IMR-90 (cell line): ENCODE results near the gene METTL25. TPM values are rescaled to one million over a fixed set of nuclear protein-coding genes. Genes with fewer than 3 reads are reported as not detected.

Experiments used
- ATAC-seq: fragments of 200-7000 bp; cut with Tn5 transposase; 2 replicates; pipeline ENCODE4 v1.9.1; 2020; ENCODE audit warnings: low read depth, mild to moderate bottlenecking, moderate library complexity
- BruUV-seq: library from RNA; stranded (reverse); fragments of 400-500 nt; replicated peaks from 2 replicates; lab custom pipeline; 2021; lab: Mats Ljungman, UMichigan
- CTCF ChIA-PET: fragments of 300-600 bp; formaldehyde crosslinking; extraction: SDS; loops from one replicate; lab custom pipeline; 2021; ENCODE audit warnings: antibody characterized with exemption; lab: Yijun Ruan, JAX
- POLR2A ChIA-PET: fragments of 300-600 bp; sonication (Branson Sonifier 250); formaldehyde crosslinking; loops from one replicate; lab custom pipeline; 2022; ENCODE audit warnings: antibody characterized with exemption; ENCODE audit not compliant: unreplicated experiment; lab: Charles Lee
- DNase-seq: peaks from one replicate; pipeline ENCODE4 v3.0.0; 2013
- H2AFZ ChIP-seq: replicated peaks from 2 replicates; pipeline ENCODE3; 2013; ENCODE audit warnings: low read length, mild to moderate bottlenecking; ENCODE audit not compliant: poor library complexity
- H2AK5ac ChIP-seq: 2 replicates; pipeline ENCODE4 v1.6.1; 2013; ENCODE audit warnings: low read depth, low read length, inconsistent platforms
- H2AK9ac ChIP-seq: replicated peaks from 2 replicates; pipeline ENCODE3; 2013; ENCODE audit warnings: mild to moderate bottlenecking, low read depth, low read length, moderate library complexity; ENCODE audit not compliant: poor library complexity
- H2BK120ac ChIP-seq: 2 replicates; pipeline ENCODE4 v1.6.1; 2013; ENCODE audit warnings: low read depth, low read length, inconsistent platforms
- H2BK15ac ChIP-seq: 3 replicates; pipeline ENCODE4 v1.6.1; 2013; ENCODE audit warnings: low read depth, low read length, inconsistent platforms
- H2BK20ac ChIP-seq: 2 replicates; pipeline ENCODE4 v1.6.1; 2013; ENCODE audit warnings: low read depth, mild to moderate bottlenecking, inconsistent platforms, low read length, moderate library complexity
- H2BK5ac ChIP-seq: 2 replicates; pipeline ENCODE4 v1.6.1; 2013; ENCODE audit warnings: mild to moderate bottlenecking, low read depth, low read length, inconsistent platforms; ENCODE audit not compliant: poor library complexity, severe bottlenecking
- H3K14ac ChIP-seq: replicated peaks from 2 replicates; pipeline ENCODE4 v1.6.1; 2013; ENCODE audit warnings: low read depth, low read length, inconsistent platforms
- H3K18ac ChIP-seq: 2 replicates; pipeline ENCODE4 v1.6.1; 2013; ENCODE audit warnings: low read depth, low read length, control low read depth
- H3K23ac ChIP-seq: 2 replicates; pipeline ENCODE4 v1.6.1; 2013; ENCODE audit warnings: low read depth, low read length, inconsistent platforms
- H3K27ac ChIP-seq: 2 replicates; pipeline ENCODE4 v1.5.1; 2013; ENCODE audit warnings: mild to moderate bottlenecking, control low read depth, low read length; ENCODE audit not compliant: insufficient read depth
- H3K27me3 ChIP-seq: 2 replicates; pipeline ENCODE4 v1.6.1; 2013; ENCODE audit warnings: low read length; ENCODE audit not compliant: control insufficient read depth, insufficient read depth
- H3K36me3 ChIP-seq: 2 replicates; pipeline ENCODE4 v1.6.1; 2013; ENCODE audit warnings: low read length, mixed read lengths; ENCODE audit not compliant: control insufficient read depth, insufficient read depth
- H3K4ac ChIP-seq: 2 replicates; pipeline ENCODE4 v1.6.1; 2013; ENCODE audit warnings: low read depth, low read length, inconsistent platforms
- H3K4me1 ChIP-seq: 2 replicates; pipeline ENCODE4 v1.6.1; 2013; ENCODE audit warnings: low read length, mixed read lengths; ENCODE audit not compliant: control insufficient read depth, insufficient read depth
- H3K4me2 ChIP-seq: 2 replicates; pipeline ENCODE4 v1.6.1; 2013; ENCODE audit warnings: low read depth, mild to moderate bottlenecking, control low read depth, low read length, moderate library complexity
- H3K4me3 ChIP-seq: 2 replicates; pipeline ENCODE4 v1.5.1; 2013; ENCODE audit warnings: low read depth, mild to moderate bottlenecking, control low read depth, low read length, moderate library complexity; ENCODE audit not compliant: insufficient read depth
- H3K56ac ChIP-seq: 2 replicates; pipeline ENCODE4 v1.6.1; 2013; ENCODE audit warnings: low read length, inconsistent platforms; ENCODE audit not compliant: insufficient read depth; ENCODE audit errors: extremely low read depth
- H3K79me1 ChIP-seq, 2 experiments: 2 replicates each; pipeline ENCODE4 v1.6.1; 2013; ENCODE audit warnings: low read length in 2 of 2, inconsistent platforms in 1 of 2, low read depth in 1 of 2
- H3K9ac ChIP-seq: 2 replicates; pipeline ENCODE4 v1.6.1; 2013; ENCODE audit warnings: low read depth, low read length, control low read depth
- H3K9me1 ChIP-seq: 2 replicates; pipeline ENCODE4 v1.6.1; 2013; ENCODE audit warnings: low read length, inconsistent platforms; ENCODE audit not compliant: insufficient read depth
- H3K9me3 ChIP-seq: 2 replicates; pipeline ENCODE4 v1.6.1; 2013; ENCODE audit warnings: low read length; ENCODE audit not compliant: control insufficient read depth, insufficient read depth
- H4K20me1 ChIP-seq: 2 replicates; pipeline ENCODE4 v1.6.1; 2013; ENCODE audit warnings: low read length, inconsistent platforms; ENCODE audit not compliant: insufficient read depth
- H4K5ac ChIP-seq: 2 replicates; pipeline ENCODE4 v1.6.1; 2013; ENCODE audit warnings: mild to moderate bottlenecking, low read depth, low read length, control low read depth
- H4K8ac ChIP-seq, 2 experiments: 2 replicates each; pipeline ENCODE4 v1.6.1; 2013; ENCODE audit warnings: low read depth in 2 of 2, low read length in 2 of 2, control low read depth in 1 of 2, inconsistent platforms in 1 of 2
- H4K91ac ChIP-seq: 2 replicates; pipeline ENCODE4 v1.6.1; 2013; ENCODE audit warnings: low read depth, low read length, inconsistent platforms; ENCODE audit not compliant: insufficient read depth
- BHLHE40 ChIP-seq: fragments of 150-350 bp; IDR thresholded peaks from 2 replicates; pipeline ENCODE4 v1.6.1; 2016; ENCODE audit warnings: mild to moderate bottlenecking, low read depth, low read length
- CHD1 ChIP-seq: IDR thresholded peaks from 2 replicates; pipeline ENCODE4 v1.6.1; 2012; ENCODE audit warnings: low read depth, low read length, improper control_type of control experiment
- CTCF ChIP-seq: conservative IDR thresholded peaks from 2 replicates; pipeline ENCODE4 v1.5.1; 2012; ENCODE audit warnings: mild to moderate bottlenecking, low read depth, low read length, improper control_type of control experiment
- ELK1 ChIP-seq: fragments of 150-350 bp; IDR thresholded peaks from 2 replicates; pipeline ENCODE4 v1.6.1; 2016; ENCODE audit warnings: low read depth, mild to moderate bottlenecking, low read length, moderate library complexity, borderline replicate concordance
- FOS ChIP-seq: fragments of 150-350 bp; IDR thresholded peaks from 2 replicates; pipeline ENCODE4 v1.6.1; 2016; ENCODE audit warnings: low read depth, low read length
- MAFK ChIP-seq: IDR thresholded peaks from 2 replicates; pipeline ENCODE4 v1.6.1; 2012; ENCODE audit warnings: low read depth, low read length, improper control_type of control experiment
- MAZ ChIP-seq: IDR thresholded peaks from 2 replicates; pipeline ENCODE4 v1.6.1; 2012; ENCODE audit warnings: low read depth, mild to moderate bottlenecking, low read length, improper control_type of control experiment, moderate library complexity, borderline replicate concordance
- MXI1 ChIP-seq: IDR thresholded peaks from 2 replicates; pipeline ENCODE4 v1.6.1; 2012; ENCODE audit warnings: low read depth, mild to moderate bottlenecking, low read length, moderate library complexity, borderline replicate concordance
- NFE2L2 ChIP-seq: fragments of 150-350 bp; IDR thresholded peaks from 2 replicates; pipeline ENCODE4 v1.6.1; 2016; ENCODE audit warnings: low read depth, mild to moderate bottlenecking, low read length
- POLR2A ChIP-seq: IDR thresholded peaks from 2 replicates; pipeline ENCODE4 v1.6.1; 2012; ENCODE audit warnings: mild to moderate bottlenecking, low read depth, low read length
- RAD21 ChIP-seq: IDR thresholded peaks from 2 replicates; pipeline ENCODE4 v1.6.1; 2012; ENCODE audit warnings: low read length, improper control_type of control experiment
- RCOR1 ChIP-seq: IDR thresholded peaks from 2 replicates; pipeline ENCODE4 v1.6.1; 2012; ENCODE audit warnings: mild to moderate bottlenecking, low read length, improper control_type of control experiment; ENCODE audit not compliant: insufficient replicate concordance
- RFX5 ChIP-seq: IDR thresholded peaks from 2 replicates; pipeline ENCODE4 v1.8.0; 2012; ENCODE audit warnings: low read depth, mild to moderate bottlenecking, low read length, moderate library complexity
- SMC3 ChIP-seq: fragments of 150-350 bp; IDR thresholded peaks from 2 replicates; pipeline ENCODE4 v1.6.1; 2016; ENCODE audit warnings: low read depth, mild to moderate bottlenecking, antibody characterized with exemption, low read length, moderate library complexity
- WGBS, 2 experiments: methylation state at CpG; one replicate each; pipeline versions ENCODE4 v1.1.5 to v1.1.7; 2013; ENCODE audit warnings: missing lambda C conversion rate in 2 of 2; ENCODE audit not compliant: insufficient read length in 1 of 2; ENCODE audit errors: extremely low coverage in 2 of 2; 5-methylcytosine and 5-hydroxymethylcytosine counted together
- dilution Hi-C: fragments of 300-500 bp; cut with HindIII; formaldehyde crosslinking; loops from one replicate; pipeline ENCODE4 v1.14.3; 2018; ENCODE audit warnings: low sequenced_read_pairs; ENCODE audit not compliant: unreplicated experiment
- in situ Hi-C: fragments of 300-500 bp; cut with MboI; formaldehyde crosslinking; loops from 3 replicates; pipeline ENCODE4 v1.14.3; 2019; ENCODE audit warnings: low sequenced_read_pairs, inconsistent platforms, mixed read lengths
- intact Hi-C: fragments of 100-400 bp; cut with micrococcal nuclease; formaldehyde crosslinking; loops from 2 replicates; pipeline ENCODE4 v1.10.0; 2022
- polyA plus RNA-seq, 3 experiments: library from polyadenylated mRNA; depleted of rRNA; stranded (reverse); fragments of >200 nt; gene quantifications; 2 replicates each; pipeline ENCODE4 v1.2.3, GENCODE V29; 2012; ENCODE audit warnings: low replicate concordance in 1 of 3
- total RNA-seq: library from RNA; depleted of rRNA; stranded (reverse); fragments of >200 nt; gene quantifications from 2 replicates; pipeline ENCODE4 v1.2.3, GENCODE V29; 2012

Gene METTL25
- total and polyA plus RNA-seq, 2 of the 4 experiments (the other 2 are of a cell fraction), result 2.6 to 3.0 TPM

DNA sequence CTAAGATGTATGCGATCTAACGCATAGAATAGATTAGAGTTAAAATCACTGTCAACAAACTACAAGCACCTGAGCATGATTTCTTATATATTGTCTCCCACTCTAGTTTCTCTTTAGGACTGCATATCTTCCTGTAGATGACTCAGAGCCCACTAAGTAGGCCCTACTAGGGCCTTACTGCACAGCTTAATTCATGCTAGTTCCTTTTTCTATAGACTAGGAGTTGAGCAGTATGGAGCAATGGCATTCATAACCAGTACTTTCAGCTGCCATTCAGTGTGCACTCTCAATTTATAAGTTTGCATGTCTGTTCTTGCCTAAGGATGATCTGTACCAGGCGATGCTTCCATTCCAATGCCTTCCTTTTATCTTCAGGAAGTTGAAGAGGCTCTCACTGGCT is 103.5 kb downstream of the METTL25 start:
- no peak overlapping the region for H3K4ac ChIP-seq
- H2AFZ ChIP-seq, result no peak overlapping the region
- DNase-seq (peak; percentile 12), ATAC-seq (peak; percentile 29; the same call in 1 of the 2 replicates)
- H2BK5ac ChIP-seq, result no peak overlapping the region
- no peak overlapping the region for H3K23ac ChIP-seq
- H3K4me1 ChIP-seq, result no peaks in the 10 kb centered on the region
- no peak overlapping the region for H3K4me2 ChIP-seq
- no peak overlapping the region for H2AK5ac ChIP-seq
- H4K91ac ChIP-seq, result no peak overlapping the region
- no peaks in the 10 kb centered on the region for H3K79me1 ChIP-seq
- no CpG with 5 or more reads among the region's 3 CpGs for WGBS, 2 experiments
- no peaks in the 10 kb centered on the region for H3K9me1 ChIP-seq
- dilution Hi-C loops, result no loop called here
- no peak overlapping the region for H2BK15ac ChIP-seq
- in situ Hi-C loops, result no loop called here
- H3K56ac ChIP-seq, result no peak overlapping the region
- intact Hi-C loops, result no loop called here
- H3K27me3 ChIP-seq, result no peaks in the 10 kb centered on the region
- H2AK9ac ChIP-seq, result no peak overlapping the region
- no peak overlapping the region for H3K9ac ChIP-seq
- BruUV-seq, result no TSS peak
- POLR2A ChIA-PET, result no interaction called here
- no peak overlapping the region for H4K5ac ChIP-seq
- no peaks in the 10 kb centered on the region for H3K9me3 ChIP-seq
- H4K20me1 ChIP-seq, result no peaks in the 10 kb centered on the region
- no peak for TF ChIP-seq CTCF
- TF ChIP-seq RAD21, result no peak
- TF ChIP-seq BHLHE40, result no peak
- no peak for TF ChIP-seq RCOR1
- TF ChIP-seq MAZ, result no peak
- no peak for TF ChIP-seq NFE2L2
- TF ChIP-seq SMC3, result no peak
- TF ChIP-seq MAFK, result no peak
- no peak for TF ChIP-seq MXI1
- no peak for TF ChIP-seq POLR2A
- no peak for TF ChIP-seq ELK1
- TF ChIP-seq FOS, result no peak
- no peak for TF ChIP-seq CHD1
- no peak for TF ChIP-seq RFX5
- H3K36me3 ChIP-seq, result no peaks in the 10 kb centered on the region
- CTCF ChIA-PET, result no interaction called here
- no peak overlapping the region for H3K14ac ChIP-seq
- H2BK20ac ChIP-seq, result no peak overlapping the region
- H2BK120ac ChIP-seq, result no peak overlapping the region
- H3K27ac ChIP-seq, result no peak overlapping the region
- no peak overlapping the region for H4K8ac ChIP-seq
- H3K4me3 ChIP-seq, result no peak overlapping the region
- no peak overlapping the region for H3K18ac ChIP-seq
